OCI-LY3 (cell line): Measurements from ENCODE around the gene CLEC16A.

Source experiments
- H2AFZ ChIP-seq: fragments of 200-600, 300-600 bp; shearing (Covaris generic); 2 replicates; pipeline ENCODE4 v1.6.0; 2014; ENCODE audit warnings: antibody characterized with exemption, low read depth, low read length
- H3K27ac ChIP-seq: fragments of 200-600, 300-600 bp; sonication (generic); 2 replicates; pipeline ENCODE4 v1.5.1; 2014; ENCODE audit warnings: mild to moderate bottlenecking, low read length, moderate library complexity, mixed read lengths
- H3K27me3 ChIP-seq: fragments of 200-600, 300-600 bp; sonication (generic); 2 replicates; pipeline ENCODE4 v1.6.1; 2014; ENCODE audit warnings: low read depth, low read length, mixed read lengths
- H3K36me3 ChIP-seq: fragments of 200-600, 300-600 bp; sonication (generic); replicated peaks from 2 replicates; pipeline ENCODE3; 2014; ENCODE audit warnings: low read depth, low read length, mixed read lengths
- H3K4me1 ChIP-seq: fragments of 300-600, 200-600 bp; sonication (generic); 2 replicates; pipeline ENCODE4 v1.6.1; 2014; ENCODE audit warnings: low read length, mixed read lengths
- H3K4me2 ChIP-seq: fragments of 200-600, 300-600 bp; sonication (generic); 2 replicates; pipeline ENCODE4 v1.6.1; 2014; ENCODE audit warnings: low read length, mixed read lengths
- H3K4me3 ChIP-seq: fragments of 300-600, 200-600 bp; sonication (generic); 2 replicates; pipeline ENCODE4 v1.5.1; 2014; ENCODE audit warnings: antibody characterized with exemption, mild to moderate bottlenecking, low read length, moderate library complexity
- H3K79me2 ChIP-seq: fragments of 300-600, 200-600 bp; shearing (Covaris generic); 2 replicates; pipeline ENCODE4 v1.6.1; 2014; ENCODE audit warnings: mild to moderate bottlenecking, low read length, mixed read lengths
- H3K9ac ChIP-seq: fragments of 300-600, 200-600 bp; shearing (Covaris generic); 2 replicates; pipeline ENCODE4 v1.6.0; 2014; ENCODE audit warnings: mild to moderate bottlenecking, low read length, moderate library complexity
- H3K9me3 ChIP-seq: fragments of 200-600, 300-600 bp; shearing (Covaris generic); 2 replicates; pipeline ENCODE4 v1.6.1; 2014; ENCODE audit warnings: low read length, mixed read lengths; ENCODE audit not compliant: insufficient read depth
- H4K20me1 ChIP-seq: fragments of 200-600, 300-600 bp; sonication (generic); 2 replicates; pipeline ENCODE4 v1.6.1; 2016; ENCODE audit warnings: low read length, mixed read lengths; ENCODE audit not compliant: insufficient read depth
- CTCF ChIP-seq: fragments of 200-600, 300-600 bp; sonication (generic); IDR thresholded peaks from 2 replicates; pipeline ENCODE4 v1.5.1; 2014; ENCODE audit warnings: antibody characterized with exemption, low read length, low read depth
- EZH2phosphoT487 ChIP-seq: fragments of 200-600 bp; shearing (Covaris generic); IDR thresholded peaks from 2 replicates; pipeline ENCODE4 v1.6.1; 2018; ENCODE audit warnings: antibody characterized with exemption, mixed run types, low read depth

Gene CLEC16A

DNA sequence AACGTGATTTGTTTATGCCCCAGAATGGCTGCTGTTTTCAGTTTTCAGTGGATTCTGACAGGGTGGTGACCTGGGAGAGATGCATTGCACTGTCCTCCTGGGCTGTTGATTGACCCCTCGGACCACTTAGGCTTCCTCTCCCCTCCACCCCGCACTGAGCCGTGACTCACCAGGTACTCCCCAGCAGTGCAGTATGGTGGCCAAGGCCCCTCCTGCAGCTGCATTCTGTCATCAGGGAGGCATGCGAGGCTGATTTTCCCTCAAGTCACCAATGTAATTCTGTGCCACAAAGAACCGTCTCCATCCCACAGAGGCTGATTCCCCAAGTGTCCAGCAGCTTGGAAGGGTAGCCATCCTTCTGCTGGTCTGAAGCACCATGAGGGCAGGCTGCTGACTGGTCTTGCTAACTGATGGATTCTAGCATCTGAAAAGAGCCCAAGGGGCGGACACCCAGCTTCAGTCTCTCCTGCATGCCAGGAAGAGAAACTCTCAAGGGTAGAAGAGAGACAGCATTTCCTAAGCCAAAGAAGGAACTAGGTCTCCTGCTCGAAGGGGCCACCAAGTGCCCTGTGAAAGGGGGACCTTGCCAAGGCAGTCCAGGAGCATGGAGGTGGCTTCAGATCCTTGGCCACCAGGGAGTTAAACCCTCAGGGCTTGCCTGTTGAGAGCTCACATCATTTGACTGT, 163.6 kb downstream of the CLEC16A start:
- H3K4me2 ChIP-seq = no peak overlapping the region
- H3K9me3 ChIP-seq = no peaks in the 10 kb centered on the region
- peaks cover 57% of the 10 kb centered on the region for H3K4me1 ChIP-seq
- H3K27ac ChIP-seq = no peak overlapping the region
- H4K20me1 ChIP-seq = no peaks in the 10 kb centered on the region
- H3K27me3 ChIP-seq = no peaks in the 10 kb centered on the region
- no peak overlapping the region for H2AFZ ChIP-seq
- peaks cover 6% of the 10 kb centered on the region for H3K36me3 ChIP-seq
- no peak overlapping the region for H3K4me3 ChIP-seq
- no peak overlapping the region for H3K9ac ChIP-seq
- H3K79me2 ChIP-seq = no peaks in the 10 kb centered on the region
- TF ChIP-seq CTCF (no peak), EZH2phosphoT487 (no peak)

DNA sequence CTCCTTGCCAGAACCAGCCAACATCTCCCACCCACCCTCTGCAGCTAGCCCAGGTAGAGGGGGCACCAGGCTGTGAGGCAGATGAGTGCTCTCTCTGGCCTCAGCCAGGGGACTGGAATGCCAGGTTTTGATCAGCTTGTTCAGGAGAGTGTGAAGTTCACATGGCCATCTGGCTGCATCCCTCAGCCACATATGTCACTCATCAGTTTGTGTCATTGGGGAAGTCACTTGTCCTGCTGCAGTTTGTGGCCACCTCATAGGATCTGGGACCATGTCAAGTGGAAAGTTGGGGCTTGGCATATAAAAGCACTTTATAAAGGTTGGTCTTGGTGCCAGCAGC, 164.1 kb downstream of the CLEC16A start:
- Histone ChIP-seq H3K36me3 (peaks cover 6% of the 10 kb centered on the region), H4K20me1 (no peaks in the 10 kb centered on the region), H3K27me3 (no peaks in the 10 kb centered on the region), H3K9me3 (no peaks in the 10 kb centered on the region), H3K27ac (no peak overlapping the region), H3K4me1 (peaks cover 57% of the 10 kb centered on the region), H3K4me2 (no peak overlapping the region), H3K4me3 (no peak overlapping the region), H3K9ac (no peak overlapping the region), H2AFZ (no peak overlapping the region), H3K79me2 (no peaks in the 10 kb centered on the region)
- TF ChIP-seq EZH2phosphoT487 = no peak
- TF ChIP-seq CTCF = no peak

DNA sequence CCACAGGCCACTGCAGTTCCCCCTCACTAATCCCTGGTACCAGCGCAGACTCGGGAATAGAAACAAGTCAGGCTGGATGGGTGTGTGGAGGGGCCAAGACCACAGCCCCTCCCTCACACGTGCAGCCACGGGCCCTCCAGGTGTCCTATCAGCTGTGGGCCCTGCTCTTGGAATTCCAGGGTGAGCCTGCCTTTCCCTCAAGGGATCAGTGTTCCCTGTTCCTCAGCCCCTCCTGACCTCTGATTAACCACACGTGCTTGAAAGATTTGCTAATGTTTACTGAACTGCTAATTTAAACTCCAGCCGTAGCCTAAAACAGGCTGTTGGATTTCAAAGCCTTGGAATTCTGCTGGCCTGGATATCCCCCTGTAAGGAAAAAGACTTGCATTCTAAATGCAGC, 165.2 kb downstream of the CLEC16A start:
- H3K79me2 ChIP-seq = no peaks in the 10 kb centered on the region
- H3K27ac ChIP-seq = no peak overlapping the region
- H3K9me3 ChIP-seq = no peaks in the 10 kb centered on the region
- H3K9ac ChIP-seq = no peak overlapping the region
- no peak for TF ChIP-seq EZH2phosphoT487
- TF ChIP-seq CTCF = no peak
- no peak overlapping the region for H3K4me2 ChIP-seq
- no peaks in the 10 kb centered on the region for H4K20me1 ChIP-seq
- no peak overlapping the region for H3K4me3 ChIP-seq
- peaks cover 6% of the 10 kb centered on the region for H3K36me3 ChIP-seq
- no peaks in the 10 kb centered on the region for H3K27me3 ChIP-seq
- H2AFZ ChIP-seq = no peak overlapping the region
- H3K4me1 ChIP-seq = peaks cover 56% of the 10 kb centered on the region

DNA sequence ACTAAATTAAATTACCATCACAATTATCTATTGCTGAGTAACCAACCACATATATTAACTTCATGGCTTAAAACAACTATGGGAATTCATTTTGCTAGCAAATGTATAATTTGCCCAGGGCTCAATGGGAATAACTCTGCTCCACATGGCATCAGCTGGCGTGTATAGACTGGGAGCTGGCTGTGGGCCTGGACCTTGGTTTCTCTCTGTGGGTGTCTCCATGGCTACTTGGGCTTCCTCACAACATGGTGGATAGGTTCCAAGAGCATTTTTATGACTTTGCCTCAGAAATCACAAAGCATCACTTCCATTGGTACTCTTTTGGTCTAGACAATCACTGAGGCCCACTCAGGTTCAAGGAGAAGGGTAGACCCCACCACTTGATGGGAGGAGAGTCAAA, 166.8 kb downstream of the CLEC16A start:
- no peak overlapping the region for H3K4me2 ChIP-seq
- no peaks in the 10 kb centered on the region for H3K9me3 ChIP-seq
- no peak overlapping the region for H3K9ac ChIP-seq
- no peak overlapping the region for H3K4me3 ChIP-seq
- no peak overlapping the region for H2AFZ ChIP-seq
- no peak for TF ChIP-seq EZH2phosphoT487
- no peak for TF ChIP-seq CTCF
- H4K20me1 ChIP-seq = no peaks in the 10 kb centered on the region
- H3K27ac ChIP-seq = no peak overlapping the region
- H3K4me1 ChIP-seq = peaks cover 49% of the 10 kb centered on the region
- peaks cover 6% of the 10 kb centered on the region for H3K36me3 ChIP-seq
- H3K27me3 ChIP-seq = no peaks in the 10 kb centered on the region
- H3K79me2 ChIP-seq = no peaks in the 10 kb centered on the region
